Neural cell (in vitro differentiated cells): ENCODE data around the gene EVC. TPM values are rescaled to one million over a fixed set of nuclear protein-coding genes. Genes with fewer than 3 reads are reported as not detected.

Experiments
- H2AFZ ChIP-seq: fragments of 200-600, 300-800 bp; sonication (generic), shearing (Covaris generic); 2 replicates; pipeline ENCODE4 v1.6.0; 2014; ENCODE audit warnings: low read depth, mild to moderate bottlenecking, antibody characterized with exemption, low read length, moderate library complexity
- H3F3A ChIP-seq: fragments of 200-600 bp; shearing (Covaris generic); 2 replicates; pipeline ENCODE4 v1.6.1; 2016; ENCODE audit warnings: mild to moderate bottlenecking, moderate library complexity, mixed read lengths, antibody characterized with exemption, low read length; ENCODE audit not compliant: insufficient read depth, poor library complexity, severe bottlenecking
- H3K27ac ChIP-seq: fragments of 200-600, 300-800 bp; sonication (generic), shearing (Covaris generic); 2 replicates; pipeline ENCODE4 v1.5.1; 2014; ENCODE audit warnings: mild to moderate bottlenecking, low read length, moderate library complexity
- H3K27me3 ChIP-seq: fragments of 300-800, 200-600 bp; sonication (generic), shearing (Covaris generic); 2 replicates; pipeline ENCODE4 v1.6.0; 2014; ENCODE audit warnings: mild to moderate bottlenecking, low read depth, low read length, moderate library complexity; ENCODE audit not compliant: insufficient read depth
- H3K36me3 ChIP-seq: fragments of 300-800, 200-600 bp; sonication (generic), shearing (Covaris generic); 2 replicates; pipeline ENCODE4 v1.5.1; 2014; ENCODE audit warnings: mild to moderate bottlenecking, antibody characterized with exemption, low read length, moderate library complexity; ENCODE audit not compliant: insufficient read depth
- H3K4me2 ChIP-seq: fragments of 300-800, 200-600 bp; sonication (generic), shearing (Covaris generic); 2 replicates; pipeline ENCODE4 v1.6.0; 2014; ENCODE audit warnings: mild to moderate bottlenecking, low read length
- H3K4me3 ChIP-seq: fragments of 300-800, 200-600 bp; sonication (generic), shearing (Covaris generic); 2 replicates; pipeline ENCODE4 v1.5.1; 2014; ENCODE audit warnings: mild to moderate bottlenecking, low read length, moderate library complexity
- H3K79me2 ChIP-seq: fragments of 200-600 bp; shearing (Covaris generic); replicated peaks from 2 replicates; pipeline ENCODE4 v1.6.0; 2014; ENCODE audit warnings: mild to moderate bottlenecking, low read length, moderate library complexity; ENCODE audit not compliant: insufficient read depth
- H3K9ac ChIP-seq: fragments of 300-800, 200-600 bp; sonication (generic), shearing (Covaris generic); 2 replicates; pipeline ENCODE4 v1.6.1; 2016; ENCODE audit warnings: mild to moderate bottlenecking, low read length, mixed read lengths
- H3K9me2 ChIP-seq: fragments of 200-600 bp; shearing (Covaris generic); 2 replicates; pipeline ENCODE4 v1.6.1; 2016; ENCODE audit warnings: mild to moderate bottlenecking, low read length, mixed read lengths; ENCODE audit not compliant: insufficient read depth
- H3K9me3 ChIP-seq: fragments of 200-600, 300-800 bp; sonication (generic), shearing (Covaris generic); 2 replicates; pipeline ENCODE4 v1.6.1; 2016; ENCODE audit warnings: mild to moderate bottlenecking, mixed run types, low read length, moderate library complexity, mixed read lengths
- H4K20me1 ChIP-seq: fragments of 200-600 bp; shearing (Covaris generic); 2 replicates; pipeline ENCODE4 v1.6.1; 2016; ENCODE audit warnings: mild to moderate bottlenecking, mixed run types; ENCODE audit not compliant: insufficient read depth
- CTCF ChIP-seq: fragments of 450-650 bp; IDR thresholded peaks from 2 replicates; pipeline ENCODE4 v1.5.1; 2014; ENCODE audit warnings: antibody characterized with exemption, mild to moderate bottlenecking, moderate library complexity; ENCODE audit not compliant: poor library complexity, severe bottlenecking
- EZH2 ChIP-seq: fragments of 200-600, 300-800 bp; shearing (Covaris generic), sonication (generic); IDR thresholded peaks from 2 replicates; pipeline ENCODE4 v1.6.1; 2014; ENCODE audit warnings: antibody characterized with exemption, low read length, borderline replicate concordance, mild to moderate bottlenecking; ENCODE audit not compliant: insufficient read depth, poor library complexity, severe bottlenecking
- MXI1 ChIP-seq: fragments of 450-650 bp; conservative IDR thresholded peaks from 2 replicates; pipeline ENCODE4 v1.6.1; 2014; ENCODE audit warnings: antibody characterized with exemption, mild to moderate bottlenecking; ENCODE audit not compliant: poor library complexity, severe bottlenecking
- POLR2AphosphoS5 ChIP-seq: IDR thresholded peaks from 2 replicates; pipeline ENCODE4 v1.6.1; 2012
- RAD21 ChIP-seq: fragments of 450-650 bp; conservative IDR thresholded peaks from 2 replicates; pipeline ENCODE4 v1.6.1; 2014; ENCODE audit warnings: antibody characterized with exemption, mild to moderate bottlenecking, moderate library complexity
- REST ChIP-seq: IDR thresholded peaks from 2 replicates; pipeline ENCODE4 v1.6.1; 2012; ENCODE audit warnings: borderline replicate concordance
- TAF1 ChIP-seq: IDR thresholded peaks from 2 replicates; pipeline ENCODE4 v1.6.1; 2012; ENCODE audit warnings: low read depth
- polyA plus RNA-seq: library from polyadenylated mRNA; depleted of rRNA; stranded (reverse); fragments of >200 nt; gene quantifications from 2 replicates; pipeline ENCODE4 v1.2.3, GENCODE V29; 2014

EVC gene
- polyA plus RNA-seq, 1 donor from 2014 or later: 0.48 TPM

- Histone ChIP-seq H3K4me2 (no peak overlapping the region), H3K36me3 (no peaks in the 10 kb centered on the region), H3K4me3 (no peak overlapping the region), H3F3A (no peaks in the 10 kb centered on the region), H3K9ac (no peak overlapping the region), H3K79me2 (no peaks in the 10 kb centered on the region), H3K27ac (no peak overlapping the region), H3K9me3 (no peaks in the 10 kb centered on the region), H3K27me3 (no peaks in the 10 kb centered on the region), H3K9me2 (no peaks in the 10 kb centered on the region), H2AFZ (no peak overlapping the region), H4K20me1 (no peaks in the 10 kb centered on the region)
- no peak for TF ChIP-seq MXI1
- TF ChIP-seq TAF1: no peak
- TF ChIP-seq CTCF: no peak
- no peak for TF ChIP-seq REST
- no peak for TF ChIP-seq RAD21
- no peak for TF ChIP-seq POLR2AphosphoS5
Observed at GRCh38 chr4:5746829-5747737, 36.1 kb downstream of the EVC start.

- Histone ChIP-seq H3K9ac (no peak overlapping the region), H4K20me1 (no peaks in the 10 kb centered on the region), H3K4me2 (no peak overlapping the region), H3K9me3 (no peaks in the 10 kb centered on the region), H3F3A (no peaks in the 10 kb centered on the region), H2AFZ (no peak overlapping the region), H3K4me3 (no peak overlapping the region), H3K36me3 (no peaks in the 10 kb centered on the region), H3K79me2 (no peaks in the 10 kb centered on the region), H3K27ac (no peak overlapping the region), H3K27me3 (no peaks in the 10 kb centered on the region), H3K9me2 (no peaks in the 10 kb centered on the region)
- TF ChIP-seq TAF1 (no peak), MXI1 (no peak), EZH2 (no peak), REST (no peak)
Observed at GRCh38 chr4:5747738-5748375, 36.9 kb downstream of the EVC start.
